GM18505 (cell line): ENCODE results near the gene EVI5L.
"Not testable (repeated sequence)": the region's sequence is repeated elsewhere in the genome, so short reads cannot be mapped to it uniquely, and the experiment has no call there.

Source experiments
- ATAC-seq: cut with Tn5 transposase; IDR thresholded peaks from one replicate; pipeline ENCODE4 v1.9.1; 2021; ENCODE audit not compliant: unreplicated experiment
- POLR2A ChIP-seq: IDR thresholded peaks from 4 replicates; pipeline ENCODE4 v1.6.1; 2011; ENCODE audit warnings: borderline replicate concordance; ENCODE audit not compliant: insufficient read depth, insufficient read length; ENCODE audit errors: extremely low read depth

EVI5L gene

DNA sequence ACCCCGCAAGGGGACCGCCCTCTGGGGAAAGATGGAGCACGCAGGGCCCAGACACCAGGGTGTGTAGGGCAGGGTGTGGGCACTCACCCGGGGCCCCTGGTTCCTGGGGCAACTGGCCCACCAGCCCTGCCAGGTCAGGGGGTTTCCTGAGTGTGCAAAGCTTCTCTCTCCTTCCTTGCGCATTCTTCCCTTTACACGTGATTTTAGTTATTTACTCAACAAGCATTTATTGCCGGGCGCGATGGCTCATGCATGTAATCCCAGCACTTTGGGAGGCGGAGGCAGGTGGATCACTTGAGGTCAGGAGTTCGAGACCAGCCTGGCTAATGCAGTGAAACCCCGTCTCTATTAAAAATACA lies 23.7 kb downstream of the EVI5L start:
- TF ChIP-seq POLR2A, result no peak
- ATAC-seq, result peak; percentile 13

GRCh38 chr19:7855426-7856108 lies 25.5 kb downstream of the EVI5L start:
- no peak for TF ChIP-seq POLR2A
- no peak for ATAC-seq

DNA sequence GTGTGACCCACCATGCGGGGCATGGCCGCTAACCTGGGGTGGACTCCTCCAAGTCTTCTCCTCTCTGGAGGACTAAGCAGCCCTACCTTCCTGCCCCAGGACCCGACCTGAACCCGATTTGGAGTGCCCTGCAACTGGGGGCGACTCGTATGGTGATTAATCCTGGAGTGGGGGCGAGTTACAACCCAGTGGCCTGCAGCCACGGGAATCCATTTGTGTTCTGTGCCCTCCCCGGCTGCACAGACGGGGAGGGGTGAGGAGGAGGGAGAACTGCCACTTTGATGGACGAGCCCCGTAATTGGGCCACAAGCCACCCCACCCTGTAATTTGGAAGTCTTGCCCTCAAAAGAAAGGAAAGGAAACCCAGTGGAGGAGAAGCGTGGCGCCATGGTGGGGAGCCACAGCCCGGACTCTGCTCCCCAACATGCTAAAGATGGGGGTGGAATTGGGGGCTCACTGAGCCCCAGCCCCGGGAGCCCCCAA lies 26.1 kb downstream of the EVI5L start:
- no peak for ATAC-seq
- no peak for TF ChIP-seq POLR2A

DNA sequence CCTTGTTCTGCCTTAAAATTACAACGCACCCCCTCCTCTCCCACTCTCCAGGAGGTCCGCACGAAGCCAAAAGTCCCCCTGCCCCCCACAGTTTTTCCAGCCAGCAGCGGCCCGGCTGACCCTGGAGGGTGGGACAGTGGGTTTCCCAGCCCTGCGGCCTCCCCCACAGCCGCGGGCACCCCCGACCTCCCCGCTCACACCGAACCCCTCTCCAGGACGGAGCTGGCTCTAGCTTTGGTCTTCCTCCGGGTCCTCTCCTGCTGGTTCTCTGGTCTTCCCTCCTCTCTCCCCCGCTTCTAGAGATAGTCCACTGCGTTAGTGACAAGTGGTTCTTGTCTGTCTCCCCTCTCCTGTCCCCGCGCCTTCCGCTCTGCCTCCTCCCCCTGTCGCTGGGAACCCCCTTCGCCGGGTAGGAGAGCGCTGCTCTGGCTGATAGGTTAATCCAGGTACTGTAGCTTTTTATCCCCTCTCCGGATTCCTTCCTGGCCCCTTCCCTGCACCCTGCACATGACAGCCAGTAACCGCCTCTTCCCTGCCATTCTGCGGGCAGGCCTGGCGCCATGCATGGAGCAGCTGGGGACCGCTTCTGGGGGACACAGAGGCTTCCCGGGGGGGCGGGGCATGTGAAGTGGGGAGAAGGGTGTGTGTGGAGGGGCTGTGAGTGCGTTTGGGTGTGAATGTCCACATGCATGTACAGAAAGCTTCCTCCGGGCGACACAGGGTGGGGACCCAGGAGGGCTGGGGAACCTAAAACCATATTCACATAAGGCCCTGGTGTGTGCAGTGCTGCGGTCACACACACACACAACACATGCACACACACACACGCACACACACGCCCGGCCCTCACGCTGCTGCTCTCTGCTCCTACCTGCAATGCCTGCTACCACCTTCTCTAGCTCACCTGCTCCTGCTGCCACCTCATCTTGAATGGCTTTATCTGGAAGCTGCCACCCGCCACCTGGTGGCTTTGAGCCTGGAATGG lies 27.0 kb downstream of the EVI5L start:
- no peak for ATAC-seq
- no peak for TF ChIP-seq POLR2A

DNA sequence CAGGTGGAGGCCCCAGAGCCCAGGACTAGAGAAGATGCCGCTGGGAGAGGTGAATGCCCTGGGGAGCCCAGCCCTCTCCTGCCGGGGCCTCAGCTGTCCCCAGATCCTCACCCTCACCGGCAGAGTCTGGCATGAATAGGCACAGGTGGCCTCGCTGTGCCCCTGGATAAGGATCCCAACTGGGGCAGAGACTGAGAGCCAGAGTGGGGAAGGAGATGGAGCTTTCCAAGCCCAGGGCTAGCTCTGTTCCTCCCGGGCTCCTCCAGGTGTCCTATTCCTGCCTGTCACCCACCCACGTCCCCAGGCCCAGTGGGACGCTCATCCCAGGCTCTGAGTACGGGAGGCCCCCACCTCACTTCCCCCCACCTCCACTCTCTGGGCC lies 27.7 kb downstream of the EVI5L start:
- no peak for TF ChIP-seq POLR2A
- no peak for ATAC-seq

DNA sequence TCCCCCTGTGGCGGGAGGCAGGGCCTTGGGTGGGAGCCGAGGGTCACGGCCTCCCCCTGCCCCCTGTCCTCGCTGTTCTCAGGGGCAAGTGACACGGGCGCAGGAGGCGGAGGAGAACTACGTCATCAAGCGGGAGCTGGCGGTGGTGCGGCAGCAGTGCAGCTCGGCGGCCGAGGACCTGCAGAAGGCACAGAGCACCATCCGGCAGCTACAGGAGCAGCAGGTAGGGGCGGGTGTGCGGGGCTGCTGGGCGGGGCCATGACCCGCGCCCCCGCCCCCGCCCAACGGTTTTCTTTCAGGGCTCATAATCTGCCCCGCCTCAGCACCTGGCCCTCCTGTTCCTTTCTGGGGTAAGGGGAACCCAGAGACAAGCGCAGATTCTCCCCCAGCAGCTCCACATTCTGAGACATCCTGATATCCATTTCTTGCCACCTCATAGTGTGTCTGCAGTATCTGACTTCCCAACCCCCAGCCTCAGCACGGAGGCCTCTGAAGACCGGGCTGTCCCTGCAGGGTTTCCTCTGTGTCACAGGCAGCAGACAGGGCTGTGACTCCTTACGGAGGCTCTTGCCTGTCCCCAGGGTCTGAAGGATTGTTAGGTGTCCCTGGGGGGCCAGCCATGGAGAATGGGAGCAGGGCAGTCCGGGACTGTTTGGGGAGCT lies 28.2 kb downstream of the EVI5L start:
- TF ChIP-seq POLR2A, result no peak
- no peak for ATAC-seq

DNA sequence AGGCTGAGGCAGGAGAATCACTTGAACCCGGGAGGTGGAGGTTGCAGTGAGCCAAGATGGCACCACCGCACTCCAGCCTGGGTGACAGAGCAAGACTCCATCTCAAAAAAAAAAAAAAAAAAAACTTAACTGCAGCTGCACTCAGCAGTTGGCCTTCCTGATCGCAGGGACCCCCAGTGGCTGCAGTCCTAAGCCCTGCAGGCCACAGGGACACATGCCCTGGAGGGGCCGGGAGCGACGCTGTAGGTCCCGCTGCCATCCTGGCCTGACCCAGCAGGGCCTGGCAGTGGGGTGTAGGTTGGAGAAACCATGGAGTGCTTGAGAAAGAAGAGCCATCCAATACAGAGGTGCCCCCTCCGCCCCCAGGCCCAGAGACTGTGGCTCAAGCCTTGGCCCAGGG lies 29.1 kb downstream of the EVI5L start:
- not testable (repeated sequence) for ATAC-seq

- ATAC-seq, result no peak
- no peak for TF ChIP-seq POLR2A
Observed at GRCh38 chr19:7859831-7860713, 30.1 kb downstream of the EVI5L start.

- no peak for ATAC-seq
- TF ChIP-seq POLR2A, result no peak
Observed at GRCh38 chr19:7860714-7861618, 30.9 kb downstream of the EVI5L start.

- no peak for TF ChIP-seq POLR2A
- no peak for ATAC-seq
Observed at GRCh38 chr19:7861619-7862412, 31.8 kb downstream of the EVI5L start.

DNA sequence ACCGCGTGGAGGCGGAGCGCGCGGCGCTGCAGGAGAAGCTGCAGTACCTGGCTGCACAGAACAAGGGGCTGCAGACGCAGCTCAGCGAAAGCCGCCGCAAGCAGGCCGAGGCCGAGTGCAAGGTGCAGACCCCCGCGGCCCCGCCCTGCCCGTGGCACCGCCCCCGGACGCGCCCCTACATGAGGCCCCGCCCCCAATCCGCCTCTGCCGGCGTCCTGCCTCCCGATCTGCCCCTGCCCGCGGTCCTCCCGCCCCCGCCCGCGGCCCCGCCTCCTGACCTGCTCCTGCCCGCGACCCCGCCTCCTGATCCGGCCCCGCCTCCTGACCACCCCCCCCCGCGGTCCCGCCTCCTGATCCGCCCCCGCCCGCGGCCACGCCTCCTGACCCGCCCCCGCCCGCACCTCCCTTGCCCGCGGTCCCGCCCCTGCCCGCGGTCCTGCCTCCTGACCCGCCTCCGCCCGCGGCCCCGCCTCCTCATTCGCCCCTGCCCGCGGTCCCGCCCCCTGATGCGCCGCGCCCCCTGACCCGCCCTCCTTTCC lies 32.5 kb downstream of the EVI5L start:
- no peak for TF ChIP-seq POLR2A
- no peak for ATAC-seq
